HT-29 (cell line): ENCODE results near the gene INTS12. TPM values are rescaled to one million over a fixed set of nuclear protein-coding genes. Genes with fewer than 3 reads are reported as not detected.
"Not testable (repeated sequence)": the region's sequence is repeated elsewhere in the genome, so short reads cannot be mapped to it uniquely, and the experiment has no call there.

Source experiments
- DNase-seq: peaks from one replicate; pipeline ENCODE4 v3.0.0-alpha.2; 2015; ENCODE audit warnings: low spot score
- total RNA-seq: library from RNA; depleted of rRNA; stranded (reverse); fragments of >200 nt; shearing (Covaris generic); gene quantifications from 2 replicates; pipeline ENCODE4 v1.2.3, GENCODE V29; 2014; rRNA removed

Gene INTS12
- total RNA-seq, result 8.2 and 11.8 TPM in 2 replicates

- DNase-seq, result peak; percentile 93
These were observed at the start of gene INTS12, which contains the start of gene GSTCD for GRCh38 chr4:105708181-105709080. Gene INTS12 (minus strand): TSS chr4:105708689. CDS start chr4:105700005, 8,684 bp downstream. Gene GSTCD (plus strand): TSS chr4:105708784. CDS start chr4:105717614, 8,830 bp downstream.

GRCh38 chr4:105755375-105755774 is 46.9 kb upstream of the INTS12 start:
- DNase-seq, result no peak

GRCh38 chr4:105753361-105753760 is 44.9 kb upstream of the INTS12 start:
- DNase-seq, result no peak

GRCh38 chr4:105751718-105752299 is 43.3 kb upstream of the INTS12 start:
- no peak for DNase-seq

- no peak for DNase-seq
These were observed 39.7 kb upstream of the INTS12 start for GRCh38 chr4:105748222-105748621.

- no peak for DNase-seq
These were observed 33.1 kb upstream of the INTS12 start for GRCh38 chr4:105741548-105741947.

- DNase-seq, result not testable (repeated sequence)
These were observed 26.7 kb upstream of the INTS12 start for GRCh38 chr4:105735217-105735616.

GRCh38 chr4:105729895-105730294 is 21.4 kb upstream of the INTS12 start:
- not testable (repeated sequence) for DNase-seq

GRCh38 chr4:105725623-105726022 is 17.1 kb upstream of the INTS12 start:
- no peak for DNase-seq

GRCh38 chr4:105719204-105719603 is 10.7 kb upstream of the INTS12 start:
- DNase-seq, result peak; percentile 20

- DNase-seq, result peak; percentile 57
These were observed 7.3 kb upstream of the INTS12 start for GRCh38 chr4:105715692-105716278.

GRCh38 chr4:105714932-105715331 is 6.4 kb upstream of the INTS12 start:
- no peak for DNase-seq

- no peak for DNase-seq
These were observed 5.6 kb upstream of the INTS12 start for GRCh38 chr4:105714071-105714521.

GRCh38 chr4:105712766-105713165 is 4.3 kb upstream of the INTS12 start:
- no peak for DNase-seq

GRCh38 chr4:105710678-105711077 is 2.2 kb upstream of the INTS12 start:
- no peak for DNase-seq

GRCh38 chr4:105710012-105710600 is 1.6 kb upstream of the INTS12 start:
- no peak for DNase-seq

- DNase-seq, result peak; percentile 45
These were observed 577 bp upstream of the INTS12 start for GRCh38 chr4:105709081-105709450.

GRCh38 chr4:105707782-105708180 is 708 bp downstream of the INTS12 start:
- no peak for DNase-seq

- no peak for DNase-seq
These were observed 9.9 kb downstream of the INTS12 start for GRCh38 chr4:105698607-105699006.

- DNase-seq, result not testable (repeated sequence)
These were observed 12.7 kb downstream of the INTS12 start for GRCh38 chr4:105695832-105696231.

- not testable (repeated sequence) for DNase-seq
These were observed 13.7 kb downstream of the INTS12 start for GRCh38 chr4:105694812-105695211.

GRCh38 chr4:105686571-105686970 is 21.9 kb downstream of the INTS12 start:
- no peak for DNase-seq
